H9 (cell line): ENCODE data around the gene DYRK3. TPM values are rescaled to one million over a fixed set of nuclear protein-coding genes. Genes with fewer than 3 reads are reported as not detected.

ENCODE experiments used
- DNase-seq: peaks from one replicate; pipeline ENCODE4 v3.0.0-alpha.2; 2017
- H2AFZ ChIP-seq: one replicate; pipeline ENCODE4 v1.6.1; 2013; ENCODE audit warnings: mild to moderate bottlenecking, low read length, control low read depth, moderate library complexity
- H2AK5ac ChIP-seq: 2 replicates; pipeline ENCODE4 v1.6.1; 2013; ENCODE audit warnings: low read length, control low read depth, mixed read lengths; ENCODE audit not compliant: insufficient read length
- H2BK120ac ChIP-seq: one replicate; pipeline ENCODE4 v1.6.1; 2013; ENCODE audit warnings: low read depth, mild to moderate bottlenecking, low read length, control low read depth, inconsistent platforms; ENCODE audit not compliant: poor library complexity, severe bottlenecking
- H2BK12ac ChIP-seq: 2 replicates; pipeline ENCODE4 v1.6.1; 2013; ENCODE audit warnings: low read length, control low read depth, mixed read lengths, low read depth; ENCODE audit not compliant: insufficient read length
- H2BK15ac ChIP-seq: 2 replicates; pipeline ENCODE4 v1.6.1; 2013; ENCODE audit warnings: low read depth, low read length, control low read depth
- H2BK20ac ChIP-seq: one replicate; pipeline ENCODE4 v1.6.1; 2013; ENCODE audit warnings: low read depth, mild to moderate bottlenecking, low read length, control low read depth, inconsistent platforms; ENCODE audit not compliant: poor library complexity, severe bottlenecking
- H2BK5ac ChIP-seq: 2 replicates; pipeline ENCODE4 v1.6.1; 2013; ENCODE audit warnings: low read length, control low read depth, mixed read lengths; ENCODE audit not compliant: insufficient read length
- H3K14ac ChIP-seq: 2 replicates; pipeline ENCODE4 v1.6.1; 2013; ENCODE audit warnings: low read length, control low read depth; ENCODE audit not compliant: insufficient read depth
- H3K18ac ChIP-seq: 2 replicates; pipeline ENCODE4 v1.6.1; 2013; ENCODE audit warnings: low read depth, mild to moderate bottlenecking, mixed read lengths, low read length, control low read depth; ENCODE audit not compliant: insufficient read length
- H3K23ac ChIP-seq: 2 replicates; pipeline ENCODE4 v1.6.1; 2013; ENCODE audit warnings: low read length, control low read depth, mixed read lengths, low read depth; ENCODE audit not compliant: insufficient read length
- H3K23me2 ChIP-seq: 2 replicates; pipeline ENCODE4 v1.6.1; 2013; ENCODE audit warnings: low read depth, mild to moderate bottlenecking, mixed read lengths, low read length, control low read depth; ENCODE audit not compliant: insufficient read length, poor library complexity, severe bottlenecking
- H3K27ac ChIP-seq: 2 replicates; pipeline ENCODE4 v1.5.1; 2013; ENCODE audit warnings: low read length, control low read depth, mixed read lengths, low read depth; ENCODE audit not compliant: insufficient read length
- H3K27me3 ChIP-seq: 2 replicates; pipeline ENCODE4 v1.6.1; 2013; ENCODE audit warnings: low read length, control low read depth, inconsistent platforms; ENCODE audit not compliant: insufficient read depth
- H3K4ac ChIP-seq: 2 replicates; pipeline ENCODE4 v1.6.1; 2013; ENCODE audit warnings: low read depth, mild to moderate bottlenecking, control low read depth, inconsistent platforms, low read length, moderate library complexity
- H3K4me1 ChIP-seq: 2 replicates; pipeline ENCODE4 v1.6.1; 2013; ENCODE audit warnings: low read length, control low read depth, inconsistent platforms; ENCODE audit not compliant: insufficient read depth
- H3K4me2 ChIP-seq: 2 replicates; pipeline ENCODE4 v1.6.1; 2013; ENCODE audit warnings: low read length, control low read depth, mixed read lengths; ENCODE audit not compliant: insufficient read length, insufficient read depth
- H3K56ac ChIP-seq: 2 replicates; pipeline ENCODE4 v1.6.1; 2013; ENCODE audit warnings: low read depth, mild to moderate bottlenecking, mixed read lengths, low read length, control low read depth; ENCODE audit not compliant: insufficient read length
- H3K79me1 ChIP-seq: 2 replicates; pipeline ENCODE4 v1.6.1; 2013; ENCODE audit warnings: low read depth, mild to moderate bottlenecking, moderate library complexity, low read length, control low read depth, inconsistent platforms; ENCODE audit not compliant: insufficient read depth, poor library complexity, severe bottlenecking
- H3K79me2 ChIP-seq: 2 replicates; pipeline ENCODE4 v1.6.1; 2013; ENCODE audit warnings: low read length, control low read depth, inconsistent platforms; ENCODE audit not compliant: insufficient read depth
- H3K9ac ChIP-seq: 2 replicates; pipeline ENCODE4 v1.6.1; 2013; ENCODE audit warnings: low read length, control low read depth, mixed read lengths; ENCODE audit not compliant: insufficient read length; ENCODE audit errors: extremely low read depth
- H3K9me3 ChIP-seq: one replicate; pipeline ENCODE4 v1.6.1; 2013; ENCODE audit warnings: low read depth, low read length, inconsistent platforms; ENCODE audit not compliant: control insufficient read depth
- H3T11ph ChIP-seq: one replicate; pipeline ENCODE4 v1.6.1; 2013; ENCODE audit warnings: mild to moderate bottlenecking, low read length, control low read depth, inconsistent platforms
- H4K20me1 ChIP-seq: one replicate; pipeline ENCODE4 v1.6.1; 2013; ENCODE audit not compliant: control insufficient read depth, insufficient read length, insufficient read depth
- H4K5ac ChIP-seq: 2 replicates; pipeline ENCODE4 v1.6.1; 2013; ENCODE audit warnings: low read depth, mild to moderate bottlenecking, mixed read lengths, low read length, control low read depth; ENCODE audit not compliant: insufficient read length
- H4K8ac ChIP-seq: replicated peaks from 2 replicates; pipeline ENCODE4 v1.6.1; 2013; ENCODE audit warnings: low read length, control low read depth, mixed read lengths, low read depth; ENCODE audit not compliant: insufficient read length
- H4K91ac ChIP-seq: 2 replicates; pipeline ENCODE4 v1.6.1; 2013; ENCODE audit warnings: low read depth, mild to moderate bottlenecking, moderate library complexity, mixed read lengths, low read length, control low read depth; ENCODE audit not compliant: insufficient read length
- H3K27ac Mint-ChIP-seq, 3 experiments: 2 replicates in 2 of 3; 3 replicates in 1 of 3; pipeline ENCODE4 v1.8.0; 2020 to 2021; ENCODE audit warnings: mixed read lengths in 3 of 3, mild to moderate bottlenecking in 1 of 3, moderate library complexity in 1 of 3
- H3K27me3 Mint-ChIP-seq: 2 replicates; pipeline ENCODE4 v1.8.0; 2021; ENCODE audit warnings: low read depth, mild to moderate bottlenecking, moderate library complexity, mixed read lengths
- H3K36me3 Mint-ChIP-seq, 3 experiments: 2 replicates in 2 of 3; 3 replicates in 1 of 3; pipeline ENCODE4 v1.8.0; 2020 to 2021; ENCODE audit warnings: low read depth in 3 of 3, mixed read lengths in 3 of 3; ENCODE audit not compliant: insufficient read depth in 1 of 3
- H3K4me1 Mint-ChIP-seq, 2 experiments: 2 replicates each; pipeline ENCODE4 v1.8.0; 2020; ENCODE audit warnings: mixed read lengths in 2 of 2
- H3K4me3 Mint-ChIP-seq, 2 experiments: 2 replicates in 1 of 2; 3 replicates in 1 of 2; pipeline ENCODE4 v1.8.0; 2020 to 2021; ENCODE audit warnings: mild to moderate bottlenecking in 2 of 2, mixed read lengths in 2 of 2, moderate library complexity in 1 of 2
- H3K9me3 Mint-ChIP-seq, 2 experiments: 2 replicates in 1 of 2; 3 replicates in 1 of 2; pipeline ENCODE4 v1.8.0; 2020; ENCODE audit warnings: mild to moderate bottlenecking in 2 of 2, mixed read lengths in 2 of 2, moderate library complexity in 1 of 2
- CTCF ChIP-seq: fragments of 200-600 bp; sonication (generic); conservative IDR thresholded peaks from 3 replicates; pipeline ENCODE4 v1.8.0; 2021; ENCODE audit warnings: antibody characterized with exemption, mild to moderate bottlenecking
- WGBS: extraction: QIAGEN DNeasy Blood & Tissue Kit; methylation state at CpG from one replicate; pipeline ENCODE4 v1.1.7; 2013; ENCODE audit warnings: missing lambda C conversion rate, low lambda C conversion rate, mixed read lengths; ENCODE audit not compliant: insufficient read length; ENCODE audit errors: extremely low coverage; 5-methylcytosine and 5-hydroxymethylcytosine counted together
- total RNA-seq: library from RNA; stranded (reverse); gene quantifications from 2 replicates; pipeline ENCODE4 v1.2.1, GENCODE V29; 2021

Gene DYRK3
- total RNA-seq, 1 experiment from 2014 or later = 4.7 TPM

GRCh38 chr1:206687251-206687914 lies 52.0 kb downstream of the DYRK3 start:
- peaks cover 15% of the 10 kb centered on the region for H3K23me2 ChIP-seq
- H3K4me2 ChIP-seq = peak overlapping the region; percentile 37
- H2BK120ac ChIP-seq = no peak overlapping the region
- no peak for DNase-seq
- no CpG with 5 or more reads among the region's 7 CpGs for WGBS
- Mint-ChIP-seq H3K9me3 (peaks cover 0 to 2% of the 10 kb centered on the region in 2 experiments; a peak in 1 of 5 replicates), H3K36me3 (peaks cover 0 to 4% (median 0%) of the 10 kb centered on the region in 3 experiments; a peak in 1 of 7 replicates), H3K4me1 (peaks cover 57 to 64% of the 10 kb centered on the region in 2 experiments), H3K4me3 (peak overlapping the region; percentile 92 to 93), H3K27me3 (peaks cover 49% of the 10 kb centered on the region), H3K27ac (no peak overlapping the region)
- no peak overlapping the region for H2BK15ac ChIP-seq
- no peak overlapping the region for H3K14ac ChIP-seq
- H3K27ac ChIP-seq = no peak overlapping the region
- H2BK12ac ChIP-seq = no peak overlapping the region
- no peak overlapping the region for H3K4ac ChIP-seq
- TF ChIP-seq CTCF = no peak
- no peak overlapping the region for H3K56ac ChIP-seq
- H3K79me1 ChIP-seq = peaks cover 8% of the 10 kb centered on the region
- peaks cover 23% of the 10 kb centered on the region for H3K27me3 ChIP-seq
- no peak overlapping the region for H3T11ph ChIP-seq
- H2AFZ ChIP-seq = no peak overlapping the region
- H4K5ac ChIP-seq = no peak overlapping the region
- H3K9ac ChIP-seq = no peak overlapping the region
- H2AK5ac ChIP-seq = no peak overlapping the region
- no peaks in the 10 kb centered on the region for H3K9me3 ChIP-seq
- no peak overlapping the region for H4K8ac ChIP-seq
- H3K18ac ChIP-seq = no peak overlapping the region
- no peak overlapping the region for H3K23ac ChIP-seq
- no peaks in the 10 kb centered on the region for H4K20me1 ChIP-seq
- H3K4me1 ChIP-seq = peaks cover 13% of the 10 kb centered on the region; the same call in 1 of the 2 replicates
- no peak overlapping the region for H2BK20ac ChIP-seq
- H2BK5ac ChIP-seq = no peak overlapping the region
- no peak overlapping the region for H4K91ac ChIP-seq
- H3K79me2 ChIP-seq = peaks cover 8% of the 10 kb centered on the region; the same call in 1 of the 2 replicates
